ENCODE measurements around the gene SLX4IP.

SLX4IP gene

GRCh38 chr20:10498200-10498599 is 63.1 kb downstream of the SLX4IP start:
- DNase-seq, result no peak

- no peak for DNase-seq
These were observed 66.3 kb downstream of the SLX4IP start for GRCh38 chr20:10501402-10501801.

- no peak for DNase-seq
These were observed 67.0 kb downstream of the SLX4IP start for GRCh38 chr20:10502098-10502526.

GRCh38 chr20:10504608-10504993 is 69.5 kb downstream of the SLX4IP start:
- DNase-seq, result peak; percentile 64

- DNase-seq, result peak; percentile 54
These were observed 70.1 kb downstream of the SLX4IP start for GRCh38 chr20:10504994-10505730.

GRCh38 chr20:10505827-10506226 is 70.7 kb downstream of the SLX4IP start:
- DNase-seq, result no peak

- DNase-seq, result no peak
These were observed 71.9 kb downstream of the SLX4IP start for GRCh38 chr20:10507052-10507451.

GRCh38 chr20:10508060-10508459 is 73.0 kb downstream of the SLX4IP start:
- no peak for DNase-seq

- peak; percentile 49 for DNase-seq
These were observed 73.6 kb downstream of the SLX4IP start for GRCh38 chr20:10508468-10509251.

GRCh38 chr20:10509376-10509775 is 74.3 kb downstream of the SLX4IP start:
- DNase-seq, result no peak

- DNase-seq, result no peak
These were observed 75.1 kb downstream of the SLX4IP start for GRCh38 chr20:10510216-10510615.

- no peak for DNase-seq
These were observed 76.0 kb downstream of the SLX4IP start for GRCh38 chr20:10511170-10511508.

- DNase-seq, result peak; percentile 71
These were observed 76.6 kb downstream of the SLX4IP start for GRCh38 chr20:10511509-10512251.

GRCh38 chr20:10513061-10513460 is 78.0 kb downstream of the SLX4IP start:
- no peak for DNase-seq

- no peak for DNase-seq
These were observed 78.9 kb downstream of the SLX4IP start for GRCh38 chr20:10513931-10514575.

- no peak for DNase-seq
These were observed 81.4 kb downstream of the SLX4IP start for GRCh38 chr20:10516529-10516928.

- no peak for DNase-seq
These were observed 84.4 kb downstream of the SLX4IP start for GRCh38 chr20:10519361-10520046.

GRCh38 chr20:10520528-10520927 is 85.4 kb downstream of the SLX4IP start:
- no peak for DNase-seq

GRCh38 chr20:10521068-10521831 is 86.1 kb downstream of the SLX4IP start:
- no peak for DNase-seq

- DNase-seq, result no peak
These were observed 86.7 kb downstream of the SLX4IP start for GRCh38 chr20:10521836-10522235.

- DNase-seq, result no peak
These were observed 87.2 kb downstream of the SLX4IP start for GRCh38 chr20:10522328-10522727.

- DNase-seq, result no peak
These were observed 88.3 kb downstream of the SLX4IP start for GRCh38 chr20:10523443-10523842.
